ENCODE measurements around the gene SPATA31D3.
"Not testable (repeated sequence)": the region's sequence is repeated elsewhere in the genome, so short reads cannot be mapped to it uniquely, and the experiment has no call there.

The SPATA31D3 gene

DNA sequence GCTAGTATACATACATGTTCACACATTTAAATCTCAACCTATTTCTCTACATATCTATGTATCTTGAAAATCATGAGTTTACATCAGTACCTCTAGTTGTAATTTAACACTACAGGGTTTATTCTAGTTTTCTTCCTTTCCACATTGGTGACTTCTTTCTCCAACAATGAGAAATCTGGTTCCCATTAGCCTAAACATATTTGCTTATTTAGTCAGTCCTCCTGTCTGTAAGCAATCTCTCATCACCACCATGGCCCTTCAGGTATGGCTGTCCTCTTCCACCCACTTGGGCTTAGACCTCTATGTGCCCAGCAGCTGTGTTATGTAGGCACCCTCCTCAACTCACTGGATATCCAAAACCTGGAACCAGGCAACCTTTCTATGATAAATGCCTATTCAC, 37.3 kb downstream of the SPATA31D3 start:
- no peaks in the 10 kb centered on the region for H3K36me3 ChIP-seq (ENCODE audit: control insufficient read depth in 1 of 2, insufficient read depth in 2 of 2, low read length in 2 of 2)
- H3K27me3 ChIP-seq (ENCODE audit: low read depth, low read length), result no peaks in the 10 kb centered on the region
- H3K4me3 ChIP-seq (ENCODE audit: low read depth in 1 of 2, low read length in 2 of 2), result no peak overlapping the region
- no peak overlapping the region for H3K27ac ChIP-seq (ENCODE audit: low read length)
- H3K9me3 ChIP-seq (ENCODE audit: control insufficient read depth in 1 of 2, low read length in 2 of 2), result no peaks in the 10 kb centered on the region
- no peaks in the 10 kb centered on the region for H3K4me1 ChIP-seq (ENCODE audit: control insufficient read depth in 1 of 2, insufficient read depth in 2 of 2, low read length in 2 of 2)

DNA sequence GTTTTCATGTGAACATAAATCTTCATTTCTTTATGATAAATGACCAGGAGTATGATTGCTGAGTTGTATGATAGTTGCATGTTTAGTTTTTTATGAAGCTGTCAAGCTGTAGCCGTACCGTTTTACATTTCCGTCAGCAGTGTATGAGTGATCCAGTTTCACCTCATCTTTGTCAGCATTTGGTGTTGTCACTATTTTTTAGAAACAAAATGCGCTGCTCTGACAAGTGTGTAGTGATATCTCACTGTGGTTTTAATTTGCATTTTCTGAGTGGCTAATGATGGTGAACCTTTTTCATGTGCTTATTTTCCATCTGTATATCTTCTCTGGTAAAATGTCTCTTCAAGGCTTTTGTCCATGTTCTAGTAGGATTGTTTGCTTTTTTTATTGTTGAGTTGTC, 38.6 kb downstream of the SPATA31D3 start:
- H3K27me3 ChIP-seq (ENCODE audit: low read depth, low read length), result no peaks in the 10 kb centered on the region
- H3K4me3 ChIP-seq (ENCODE audit: low read depth in 1 of 2, low read length in 2 of 2), result no peak overlapping the region
- H3K4me1 ChIP-seq (ENCODE audit: control insufficient read depth in 1 of 2, insufficient read depth in 2 of 2, low read length in 2 of 2), result no peaks in the 10 kb centered on the region
- H3K27ac ChIP-seq (ENCODE audit: low read length), result no peak overlapping the region
- H3K36me3 ChIP-seq (ENCODE audit: control insufficient read depth in 1 of 2, insufficient read depth in 2 of 2, low read length in 2 of 2), result no peaks in the 10 kb centered on the region
- H3K9me3 ChIP-seq (ENCODE audit: control insufficient read depth in 1 of 2, low read length in 2 of 2), result no peaks in the 10 kb centered on the region

DNA sequence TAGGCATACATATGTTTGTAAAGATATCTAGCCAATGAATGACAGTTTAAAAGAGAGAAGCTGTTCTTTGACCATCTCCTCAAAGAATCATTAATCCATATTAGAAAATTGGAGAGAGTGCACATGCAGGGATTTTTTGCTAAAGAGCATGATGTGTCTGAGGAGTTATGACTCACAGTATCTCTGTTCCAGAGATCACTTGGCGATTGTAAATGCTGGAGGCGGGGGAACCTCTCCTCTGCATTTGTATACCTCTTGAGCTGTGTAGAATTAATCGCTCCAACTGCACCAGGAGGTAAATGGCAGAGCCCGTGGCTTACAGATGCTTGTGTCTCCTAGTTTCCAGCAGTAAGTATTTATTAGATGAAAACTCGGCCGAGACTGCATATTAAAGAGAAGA, 41.6 kb downstream of the SPATA31D3 start:
- H3K27me3 ChIP-seq (ENCODE audit: low read depth, low read length), result no peaks in the 10 kb centered on the region
- H3K4me3 ChIP-seq (ENCODE audit: low read depth in 1 of 2, low read length in 2 of 2), result no peak overlapping the region
- H3K4me1 ChIP-seq (ENCODE audit: control insufficient read depth in 1 of 2, insufficient read depth in 2 of 2, low read length in 2 of 2), result no peaks in the 10 kb centered on the region
- H3K36me3 ChIP-seq (ENCODE audit: control insufficient read depth in 1 of 2, insufficient read depth in 2 of 2, low read length in 2 of 2), result no peaks in the 10 kb centered on the region
- H3K9me3 ChIP-seq (ENCODE audit: control insufficient read depth in 1 of 2, low read length in 2 of 2), result no peaks in the 10 kb centered on the region
- no peak overlapping the region for H3K27ac ChIP-seq (ENCODE audit: low read length)

DNA sequence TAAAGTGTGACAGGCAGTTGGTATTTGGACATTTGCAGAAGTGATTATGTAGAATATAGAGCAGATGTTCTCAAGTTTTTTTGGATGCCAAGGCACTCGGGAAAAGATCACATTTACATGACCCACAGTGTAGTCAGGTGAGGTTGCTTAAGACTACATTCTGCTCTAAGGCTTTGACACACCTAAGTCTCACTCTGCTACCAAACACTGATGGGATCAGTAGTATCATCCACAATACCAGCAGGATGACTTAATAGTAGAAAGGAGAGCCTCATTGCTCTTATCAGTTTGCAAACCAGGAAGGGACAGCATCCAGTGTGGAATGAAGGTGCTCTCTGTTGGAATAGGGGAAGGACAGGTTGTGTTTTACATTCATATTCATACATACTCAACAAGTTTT, 42.8 kb downstream of the SPATA31D3 start:
- Histone ChIP-seq H3K4me3 (ENCODE audit: low read depth in 1 of 2, low read length in 2 of 2) (no peak overlapping the region), H3K9me3 (ENCODE audit: control insufficient read depth in 1 of 2, low read length in 2 of 2) (no peaks in the 10 kb centered on the region), H3K27ac (ENCODE audit: low read length) (no peak overlapping the region), H3K36me3 (ENCODE audit: control insufficient read depth in 1 of 2, insufficient read depth in 2 of 2, low read length in 2 of 2) (no peaks in the 10 kb centered on the region), H3K4me1 (ENCODE audit: control insufficient read depth in 1 of 2, insufficient read depth in 2 of 2, low read length in 2 of 2) (no peaks in the 10 kb centered on the region), H3K27me3 (ENCODE audit: low read depth, low read length) (no peaks in the 10 kb centered on the region)

DNA sequence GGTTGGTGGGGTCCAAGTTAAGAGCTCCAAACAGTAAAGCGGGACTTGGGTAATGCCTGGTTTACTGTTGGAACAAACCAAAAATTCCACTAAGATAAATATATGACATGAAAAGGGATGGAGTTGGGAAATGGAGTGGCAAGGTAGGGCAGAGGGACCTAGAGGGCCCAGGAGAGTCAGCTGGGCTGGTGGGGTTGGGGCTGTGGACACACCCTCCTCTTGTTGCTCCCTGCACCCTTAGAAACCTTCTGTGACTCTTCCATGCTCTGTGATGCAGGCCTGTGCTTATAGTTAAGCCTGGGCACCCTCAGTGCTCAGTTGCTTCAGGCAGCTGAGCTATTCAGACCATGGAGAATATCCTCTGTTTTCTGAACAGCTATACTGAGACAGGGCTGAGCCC, 45.2 kb downstream of the SPATA31D3 start, which contains the start of gene SPATA31D1:
SPATA31D1 (plus strand) TSS at position 301 of the 400 bp plus-strand sequence; CDS start at position 348, 47 bp downstream.
- not testable (repeated sequence) for H3K27ac ChIP-seq (ENCODE audit: low read length); H3K27me3 ChIP-seq (ENCODE audit: low read depth, low read length); H3K4me1 ChIP-seq (ENCODE audit: control insufficient read depth in 1 of 2, insufficient read depth in 2 of 2, low read length in 2 of 2); H3K4me3 ChIP-seq (ENCODE audit: low read depth in 1 of 2, low read length in 2 of 2); H3K36me3 ChIP-seq (ENCODE audit: control insufficient read depth in 1 of 2, insufficient read depth in 2 of 2, low read length in 2 of 2); H3K9me3 ChIP-seq (ENCODE audit: control insufficient read depth in 1 of 2, low read length in 2 of 2)

DNA sequence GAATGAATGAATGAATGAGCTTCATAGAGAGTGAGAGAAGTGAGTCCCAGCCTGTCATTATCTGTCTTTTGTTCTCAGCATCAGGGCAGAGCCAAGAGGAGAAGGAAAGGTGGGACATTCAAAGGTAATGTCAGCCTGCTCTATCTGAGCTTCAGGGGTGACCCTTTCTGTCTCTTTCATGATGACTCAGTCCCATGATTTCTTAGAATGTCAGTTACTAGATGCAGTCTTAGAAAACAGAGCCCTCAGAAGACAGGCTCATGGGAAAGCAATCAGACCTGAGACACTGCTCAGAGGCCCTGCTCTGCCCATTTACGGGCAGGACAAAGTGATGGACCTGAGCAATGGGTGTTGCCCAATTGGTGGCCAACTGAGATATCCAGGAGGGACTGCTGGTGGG, 46.4 kb downstream of the SPATA31D3 start:
- H3K27me3 ChIP-seq (ENCODE audit: low read depth, low read length), result no peaks in the 10 kb centered on the region
- no peaks in the 10 kb centered on the region for H3K9me3 ChIP-seq (ENCODE audit: control insufficient read depth in 1 of 2, low read length in 2 of 2)
- no peak overlapping the region for H3K27ac ChIP-seq (ENCODE audit: low read length)
- no peak overlapping the region for H3K4me3 ChIP-seq (ENCODE audit: low read depth in 1 of 2, low read length in 2 of 2)
- no peaks in the 10 kb centered on the region for H3K4me1 ChIP-seq (ENCODE audit: control insufficient read depth in 1 of 2, insufficient read depth in 2 of 2, low read length in 2 of 2)
- no peaks in the 10 kb centered on the region for H3K36me3 ChIP-seq (ENCODE audit: control insufficient read depth in 1 of 2, insufficient read depth in 2 of 2, low read length in 2 of 2)

DNA sequence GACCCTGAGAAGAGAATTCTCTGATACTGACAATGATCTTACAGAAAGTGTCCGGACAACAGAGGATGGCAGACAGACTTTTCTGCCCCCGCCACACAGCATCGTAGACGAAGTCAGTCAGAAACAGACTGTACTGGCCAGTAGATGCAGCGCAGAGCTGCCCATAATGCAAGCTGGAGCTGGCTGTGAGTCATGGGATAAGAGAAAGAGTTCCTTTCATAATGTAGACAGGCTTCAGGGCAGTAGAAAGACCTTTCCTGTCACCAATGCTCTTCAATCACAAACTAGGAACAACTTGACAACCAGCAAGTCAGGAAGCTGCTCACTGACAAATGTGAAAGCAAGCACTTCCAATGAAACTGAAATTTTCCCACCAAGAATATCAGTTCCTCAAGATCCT, 50.4 kb downstream of the SPATA31D3 start:
- Histone ChIP-seq H3K4me3 (ENCODE audit: low read depth in 1 of 2, low read length in 2 of 2) (no peak overlapping the region), H3K27me3 (ENCODE audit: low read depth, low read length) (no peaks in the 10 kb centered on the region), H3K36me3 (ENCODE audit: control insufficient read depth in 1 of 2, insufficient read depth in 2 of 2, low read length in 2 of 2) (no peaks in the 10 kb centered on the region), H3K27ac (ENCODE audit: low read length) (no peak overlapping the region), H3K9me3 (ENCODE audit: control insufficient read depth in 1 of 2, low read length in 2 of 2) (no peaks in the 10 kb centered on the region), H3K4me1 (ENCODE audit: control insufficient read depth in 1 of 2, insufficient read depth in 2 of 2, low read length in 2 of 2) (no peaks in the 10 kb centered on the region)
